Calu3 (cell line): ENCODE data around the gene LHFPL6. TPM values are rescaled to one million over a fixed set of nuclear protein-coding genes. Genes with fewer than 3 reads are reported as not detected.
A peak's percentile ranks its signal among the peaks of the same experiment; 100 is the strongest.

Experiments
- BruUV-seq: library from RNA; stranded (reverse); fragments of 400-500 nt; replicated peaks from 2 replicates; lab custom pipeline; 2021; lab: Mats Ljungman, UMichigan
- CTCF ChIA-PET: fragments of 300-600 bp; sonication (Branson Sonifier 250); formaldehyde crosslinking; loops from one replicate; lab custom pipeline; 2022; ENCODE audit warnings: antibody characterized with exemption; lab: Charles Lee
- DNase-seq: peaks from one replicate; pipeline ENCODE4 v3.0.0; 2022
- H3K27ac Mint-ChIP-seq: one replicate; pipeline ENCODE4 v1.8.0; 2022; ENCODE audit warnings: mixed read lengths; ENCODE audit not compliant: unreplicated experiment
- H3K27me3 Mint-ChIP-seq: one replicate; pipeline ENCODE4 v1.8.0; 2022; ENCODE audit warnings: mixed read lengths; ENCODE audit not compliant: unreplicated experiment
- H3K36me3 Mint-ChIP-seq: one replicate; pipeline ENCODE4 v1.8.0; 2022; ENCODE audit warnings: mild to moderate bottlenecking, moderate library complexity, mixed read lengths; ENCODE audit not compliant: insufficient read depth, unreplicated experiment
- H3K4me1 Mint-ChIP-seq: one replicate; pipeline ENCODE4 v1.8.0; 2022; ENCODE audit warnings: mild to moderate bottlenecking, low read depth, mixed read lengths; ENCODE audit not compliant: unreplicated experiment
- H3K4me3 Mint-ChIP-seq: one replicate; pipeline ENCODE4 v1.8.0; 2022; ENCODE audit warnings: mild to moderate bottlenecking, low read depth, moderate library complexity, mixed read lengths; ENCODE audit not compliant: unreplicated experiment
- H3K9me3 Mint-ChIP-seq: one replicate; pipeline ENCODE4 v1.8.0; 2022; ENCODE audit warnings: low read depth, mixed read lengths; ENCODE audit not compliant: unreplicated experiment
- intact Hi-C: fragments of 100-400 bp; cut with micrococcal nuclease; formaldehyde crosslinking; loops from one replicate; pipeline ENCODE4 v1.10.0; 2022; ENCODE audit not compliant: unreplicated experiment
- total RNA-seq: library from RNA; stranded (reverse); gene quantifications from 2 replicates; pipeline ENCODE4 v1.2.3, GENCODE V29; 2022
- TF ChIP-seq, protein P1 (sequence below): fragments of 200-600 bp; IDR thresholded peaks from one replicate; pipeline ENCODE4 v1.8.0; 2022; ENCODE audit warnings: antibody characterized with exemption; ENCODE audit not compliant: unreplicated experiment

The LHFPL6 gene
- total RNA-seq, 1 experiment from 2014 or later = not detected

DNA sequence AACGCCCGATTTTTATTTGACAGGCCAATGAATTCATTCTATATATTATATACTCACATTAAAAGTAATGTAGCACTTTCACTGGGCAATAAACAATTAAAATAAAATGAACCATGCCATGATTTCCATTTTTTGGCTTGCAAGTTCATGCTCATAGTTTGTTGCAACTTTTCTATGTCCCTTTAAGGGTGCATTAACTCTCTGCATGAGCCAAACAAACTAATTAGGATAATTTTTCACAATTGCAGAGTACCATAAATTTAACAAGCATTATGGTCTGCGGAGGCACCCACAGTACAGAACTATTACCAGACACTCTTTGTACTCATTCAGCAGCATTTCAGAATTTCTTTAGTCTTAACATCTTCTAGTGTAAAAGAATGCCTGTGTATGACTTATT, 1.4 kb downstream of the LHFPL6 start:
- BruUV-seq = no TSS peak
- Mint-ChIP-seq H3K27ac (no peak overlapping the region), H3K4me1 (no peaks in the 10 kb centered on the region), H3K36me3 (peaks cover 14% of the 10 kb centered on the region), H3K9me3 (no peaks in the 10 kb centered on the region), H3K27me3 (peaks cover 26% of the 10 kb centered on the region), H3K4me3 (peak overlapping the region; percentile 67)
- DNase-seq = no peak
- CTCF ChIA-PET = no interaction called here
- TF ChIP-seq, protein P1, sequence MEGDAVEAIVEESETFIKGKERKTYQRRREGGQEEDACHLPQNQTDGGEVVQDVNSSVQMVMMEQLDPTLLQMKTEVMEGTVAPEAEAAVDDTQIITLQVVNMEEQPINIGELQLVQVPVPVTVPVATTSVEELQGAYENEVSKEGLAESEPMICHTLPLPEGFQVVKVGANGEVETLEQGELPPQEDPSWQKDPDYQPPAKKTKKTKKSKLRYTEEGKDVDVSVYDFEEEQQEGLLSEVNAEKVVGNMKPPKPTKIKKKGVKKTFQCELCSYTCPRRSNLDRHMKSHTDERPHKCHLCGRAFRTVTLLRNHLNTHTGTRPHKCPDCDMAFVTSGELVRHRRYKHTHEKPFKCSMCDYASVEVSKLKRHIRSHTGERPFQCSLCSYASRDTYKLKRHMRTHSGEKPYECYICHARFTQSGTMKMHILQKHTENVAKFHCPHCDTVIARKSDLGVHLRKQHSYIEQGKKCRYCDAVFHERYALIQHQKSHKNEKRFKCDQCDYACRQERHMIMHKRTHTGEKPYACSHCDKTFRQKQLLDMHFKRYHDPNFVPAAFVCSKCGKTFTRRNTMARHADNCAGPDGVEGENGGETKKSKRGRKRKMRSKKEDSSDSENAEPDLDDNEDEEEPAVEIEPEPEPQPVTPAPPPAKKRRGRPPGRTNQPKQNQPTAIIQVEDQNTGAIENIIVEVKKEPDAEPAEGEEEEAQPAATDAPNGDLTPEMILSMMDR = no peak
- intact Hi-C loops = no loop called here

DNA sequence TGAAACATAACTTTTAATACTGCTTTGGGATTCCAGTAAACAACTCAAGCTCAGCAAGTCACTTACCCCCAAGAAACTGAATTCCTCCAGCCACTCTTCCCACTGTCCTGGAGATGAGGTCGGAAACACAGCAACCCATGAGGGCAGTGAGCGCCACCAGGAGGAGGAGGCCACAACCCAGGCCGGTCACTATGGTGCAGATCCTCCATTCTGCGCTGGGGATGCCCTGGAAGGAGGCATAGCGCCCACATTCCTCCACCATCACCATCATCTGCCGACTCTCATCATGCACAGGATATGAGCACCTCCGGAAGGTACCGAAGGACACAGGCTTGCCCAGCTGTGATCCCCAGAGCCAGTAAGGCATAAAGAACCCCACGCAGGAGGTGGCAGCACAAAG, 2.2 kb downstream of the LHFPL6 start:
- Mint-ChIP-seq H3K4me3 (no peak overlapping the region), H3K4me1 (no peaks in the 10 kb centered on the region), H3K9me3 (no peaks in the 10 kb centered on the region), H3K27me3 (peaks cover 26% of the 10 kb centered on the region), H3K36me3 (peaks cover 14% of the 10 kb centered on the region), H3K27ac (no peak overlapping the region)
- CTCF ChIA-PET = no interaction called here
- BruUV-seq = no TSS peak
- DNase-seq = no peak
- TF ChIP-seq, protein P1 = no peak
- intact Hi-C loops = no loop called here

DNA sequence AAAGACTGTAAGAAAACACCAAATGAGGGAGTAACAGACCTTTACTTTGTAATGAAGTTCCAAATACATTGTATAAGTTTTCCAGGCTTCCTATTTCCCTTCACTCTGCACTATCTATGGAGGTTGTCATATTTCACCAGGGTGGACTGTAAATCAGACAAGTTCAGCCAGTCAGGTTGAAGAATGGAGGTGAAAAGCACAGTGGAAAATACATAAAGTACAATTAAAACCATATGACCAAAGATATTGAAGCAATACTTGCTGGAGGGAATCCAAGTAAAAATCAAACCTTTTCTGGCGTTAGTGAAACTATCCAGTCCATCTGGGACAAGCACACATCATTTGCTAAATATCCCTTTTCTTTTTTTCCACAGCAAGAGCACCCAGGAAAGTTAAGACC, 3.2 kb downstream of the LHFPL6 start:
- Mint-ChIP-seq H3K27ac (no peak overlapping the region), H3K4me3 (no peak overlapping the region)
- CTCF ChIA-PET = no interaction called here

DNA sequence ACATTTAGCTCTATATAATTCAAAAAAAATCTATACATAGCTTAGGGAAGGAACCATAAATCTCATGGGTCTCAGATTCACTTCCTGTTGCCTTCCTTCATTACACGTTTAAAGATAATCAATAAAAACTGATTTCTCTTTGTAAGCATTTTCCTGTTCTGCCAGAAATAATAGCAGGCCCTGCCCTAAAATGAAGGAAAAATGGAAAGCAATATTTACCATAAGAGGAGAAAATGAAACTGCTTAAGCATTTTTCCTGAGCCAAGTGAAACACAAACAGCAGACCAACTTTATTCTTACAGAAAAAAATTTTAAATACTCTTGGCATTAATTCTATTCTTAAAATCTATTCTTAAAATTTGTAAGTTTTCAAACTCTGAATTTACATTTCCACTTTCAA, 4.0 kb downstream of the LHFPL6 start:
- H3K4me3 Mint-ChIP-seq = no peak overlapping the region
- intact Hi-C loops = no loop called here
- no TSS peak for BruUV-seq
- H3K27ac Mint-ChIP-seq = no peak overlapping the region
- CTCF ChIA-PET = no interaction called here
- H3K36me3 Mint-ChIP-seq = peaks cover 14% of the 10 kb centered on the region
- no peaks in the 10 kb centered on the region for H3K4me1 Mint-ChIP-seq
- TF ChIP-seq, protein P1 = no peak
- H3K27me3 Mint-ChIP-seq = peaks cover 26% of the 10 kb centered on the region
- no peak for DNase-seq
- no peaks in the 10 kb centered on the region for H3K9me3 Mint-ChIP-seq

More for the DNA sequence above, 3.2 kb downstream of the LHFPL6 start:
- TF ChIP-seq, protein P1 = no peak
- Mint-ChIP-seq H3K36me3 (peaks cover 14% of the 10 kb centered on the region), H3K27me3 (peaks cover 26% of the 10 kb centered on the region), H3K9me3 (no peaks in the 10 kb centered on the region), H3K4me1 (no peaks in the 10 kb centered on the region)
- BruUV-seq = no TSS peak
- DNase-seq = no peak
- intact Hi-C loops = no loop called here
